WTC11 (cell line): ENCODE measurements around the gene MAGI2. TPM values are rescaled to one million over a fixed set of nuclear protein-coding genes. Genes with fewer than 3 reads are reported as not detected.

Source experiments
- ATAC-seq: fragments of 200-7000 bp; cut with Tn5 transposase; 2 replicates; pipeline ENCODE4 v1.10.0; 2021; ENCODE audit warnings: mild to moderate bottlenecking, moderate library complexity
- CTCF ChIA-PET: fragments of 300-600 bp; sonication (Branson Sonifier 250); formaldehyde crosslinking; loops from one replicate; lab custom pipeline; 2021; ENCODE audit warnings: antibody characterized with exemption; lab: Charles Lee
- POLR2A ChIA-PET: fragments of 350-600 bp; sonication (Branson Sonifier 250); formaldehyde crosslinking; loops from one replicate; lab custom pipeline; 2021; ENCODE audit warnings: antibody characterized with exemption; lab: Charles Lee
- DNase-seq: peaks from one replicate; pipeline ENCODE4 v3.0.0; 2021; ENCODE audit warnings: low spot score
- H3K27ac Mint-ChIP-seq: 2 replicates; pipeline ENCODE4 v1.8.0; 2021; ENCODE audit warnings: mixed read lengths
- H3K27me3 Mint-ChIP-seq: 2 replicates; pipeline ENCODE4 v1.8.0; 2021; ENCODE audit warnings: low read depth, mild to moderate bottlenecking, moderate library complexity, mixed read lengths
- H3K36me3 Mint-ChIP-seq: 2 replicates; pipeline ENCODE4 v1.8.0; 2021; ENCODE audit warnings: mixed read lengths
- H3K4me1 Mint-ChIP-seq: 2 replicates; pipeline ENCODE4 v1.8.0; 2022; ENCODE audit warnings: mixed read lengths
- H3K4me3 Mint-ChIP-seq: 2 replicates; pipeline ENCODE4 v1.8.0; 2021; ENCODE audit warnings: mild to moderate bottlenecking, moderate library complexity, mixed read lengths
- H3K9me3 Mint-ChIP-seq: 2 replicates; pipeline ENCODE4 v1.8.0; 2021; ENCODE audit warnings: mixed read lengths
- ATF6 ChIP-seq: sonication (generic); formaldehyde crosslinking; IDR thresholded peaks from 2 replicates; pipeline ENCODE4 v1.8.1; 2023; ENCODE audit warnings: mild to moderate bottlenecking, missing genetic modification reagents
- CBFB ChIP-seq: sonication (generic); formaldehyde crosslinking; IDR thresholded peaks from 2 replicates; pipeline ENCODE4 v1.8.1; 2022; ENCODE audit warnings: mild to moderate bottlenecking, low read depth, missing genetic modification reagents
- E2F5 ChIP-seq: sonication (generic); formaldehyde crosslinking; IDR thresholded peaks from 2 replicates; pipeline ENCODE4 v1.8.1; 2022; ENCODE audit warnings: mild to moderate bottlenecking, moderate library complexity, missing genetic modification reagents
- FOXJ3 ChIP-seq: sonication (generic); formaldehyde crosslinking; IDR thresholded peaks from 2 replicates; pipeline ENCODE4 v1.9.0; 2021; ENCODE audit warnings: missing genetic modification reagents, mild to moderate bottlenecking, borderline replicate concordance
- GABPB1 ChIP-seq: sonication (generic); formaldehyde crosslinking; IDR thresholded peaks from 2 replicates; pipeline ENCODE4 v1.8.1; 2023; ENCODE audit warnings: mild to moderate bottlenecking, missing genetic modification reagents
- IRF1 ChIP-seq: sonication (generic); formaldehyde crosslinking; IDR thresholded peaks from 2 replicates; pipeline ENCODE4 v1.8.0; 2023; ENCODE audit warnings: missing genetic modification reagents
- JAZF1 ChIP-seq: fragments of 250-450 bp; sonication (Bioruptor Pico); IDR thresholded peaks from 2 replicates; pipeline ENCODE4 v1.9.0; 2021; ENCODE audit warnings: moderate library complexity, mild to moderate bottlenecking, inconsistent platforms
- MXD4 ChIP-seq: fragments of 250-450 bp; sonication (Bioruptor Pico); IDR thresholded peaks from 2 replicates; pipeline ENCODE4 v1.8.0; 2021; ENCODE audit warnings: mild to moderate bottlenecking, moderate library complexity, borderline replicate concordance
- MYBL2 ChIP-seq: sonication (generic); formaldehyde crosslinking; IDR thresholded peaks from 2 replicates; pipeline ENCODE4 v1.8.1; 2023; ENCODE audit warnings: mild to moderate bottlenecking, moderate library complexity, missing genetic modification reagents
- PRRX2 ChIP-seq: fragments of 250-450 bp; sonication (Bioruptor Pico); IDR thresholded peaks from 2 replicates; pipeline ENCODE4 v1.8.0; 2021; ENCODE audit warnings: mild to moderate bottlenecking
- SP1 ChIP-seq: sonication (generic); formaldehyde crosslinking; conservative IDR thresholded peaks from 2 replicates; pipeline ENCODE4 v1.8.1; 2022; ENCODE audit warnings: missing genetic modification reagents
- TEAD4 ChIP-seq: sonication (generic); formaldehyde crosslinking; IDR thresholded peaks from 2 replicates; pipeline ENCODE4 v1.8.0; 2022; ENCODE audit warnings: mild to moderate bottlenecking, missing genetic modification reagents
- TP53 ChIP-seq: sonication (generic); formaldehyde crosslinking; IDR thresholded peaks from 2 replicates; pipeline ENCODE4 v1.8.1; 2023; ENCODE audit warnings: mild to moderate bottlenecking, missing genetic modification reagents
- ZNF121 ChIP-seq: sonication (generic); formaldehyde crosslinking; IDR thresholded peaks from 2 replicates; pipeline ENCODE4 v1.8.0; 2023; ENCODE audit warnings: missing genetic modification reagents
- ZNF396 ChIP-seq: fragments of 250-450 bp; sonication (Bioruptor Pico); IDR thresholded peaks from 2 replicates; pipeline ENCODE4 v1.8.0; 2021; ENCODE audit warnings: mild to moderate bottlenecking, moderate library complexity, borderline replicate concordance
- total RNA-seq: library from RNA; stranded (reverse); gene quantifications from 3 replicates; pipeline ENCODE4 v1.2.3, GENCODE V29; 2021
- TF ChIP-seq, protein P1 (sequence below): sonication (generic); formaldehyde crosslinking; IDR thresholded peaks from 2 replicates; pipeline ENCODE4 v1.8.0; 2022; ENCODE audit warnings: mild to moderate bottlenecking, missing genetic modification reagents
- TF ChIP-seq, protein P2 (sequence below): fragments of 250-450 bp; sonication (Bioruptor Pico); IDR thresholded peaks from 2 replicates; pipeline ENCODE4 v1.9.0; 2021; ENCODE audit warnings: mild to moderate bottlenecking
- TF ChIP-seq, protein P3 (sequence below): fragments of 200-600 bp; IDR thresholded peaks from 2 replicates; pipeline ENCODE4 v1.8.0; 2022; ENCODE audit warnings: antibody characterized with exemption

Gene MAGI2
- total RNA-seq, 1 experiment from 2014 or later = 26.6 TPM

DNA sequence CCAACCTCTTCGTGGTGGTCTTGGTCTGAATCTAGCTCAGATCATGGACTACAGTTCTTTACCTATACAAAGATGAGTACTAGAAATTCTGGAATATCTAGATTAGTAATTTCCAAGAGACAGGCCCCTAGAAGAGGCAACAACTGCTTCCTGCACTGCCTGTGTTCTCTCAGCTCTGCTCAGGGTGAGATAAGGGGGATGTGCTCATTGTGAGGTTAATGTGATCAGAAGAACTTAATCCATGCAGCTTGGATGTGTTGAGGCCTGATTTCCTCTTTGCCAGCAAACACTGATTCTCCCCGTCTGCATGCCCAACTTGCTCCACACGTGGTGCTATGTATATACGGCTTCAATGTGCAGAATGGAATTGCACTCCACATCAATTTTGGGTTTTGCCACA is 1386.9 kb downstream of the MAGI2 start:
- ChIA-PET CTCF (interaction anchor here (1.5 kb wide), 1 partner anchor 27 kb away, joined by 4 read pairs; no protein-coding TSS in a partner anchor), POLR2A (no interaction called here)
- Mint-ChIP-seq H3K27ac (no peak overlapping the region), H3K36me3 (no peaks in the 10 kb centered on the region), H3K27me3 (peaks cover 2% of the 10 kb centered on the region), H3K4me3 (no peak overlapping the region), H3K4me1 (peaks cover 3% of the 10 kb centered on the region; the same call in 1 of the 2 replicates), H3K9me3 (no peaks in the 10 kb centered on the region)
- ATAC-seq = no peak
- TF ChIP-seq TEAD4 (no peak), MYBL2 (CRISPR knock-in tag) (no peak), ZNF121 (CRISPR knock-in tag) (no peak), PRRX2 (CRISPR knock-in tag) (no peak), ATF6 (CRISPR knock-in tag) (no peak), TP53 (CRISPR knock-in tag) (no peak), JAZF1 (no peak), SP1 (CRISPR knock-in tag) (no peak), MXD4 (no peak), CBFB (CRISPR knock-in tag) (no peak), FOXJ3 (CRISPR knock-in tag) (no peak), ZNF396 (CRISPR knock-in tag) (no peak)
- TF ChIP-seq, protein P1, sequence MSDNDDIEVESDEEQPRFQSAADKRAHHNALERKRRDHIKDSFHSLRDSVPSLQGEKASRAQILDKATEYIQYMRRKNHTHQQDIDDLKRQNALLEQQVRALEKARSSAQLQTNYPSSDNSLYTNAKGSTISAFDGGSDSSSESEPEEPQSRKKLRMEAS (CRISPR knock-in tag) = no peak
- TF ChIP-seq, protein P2, sequence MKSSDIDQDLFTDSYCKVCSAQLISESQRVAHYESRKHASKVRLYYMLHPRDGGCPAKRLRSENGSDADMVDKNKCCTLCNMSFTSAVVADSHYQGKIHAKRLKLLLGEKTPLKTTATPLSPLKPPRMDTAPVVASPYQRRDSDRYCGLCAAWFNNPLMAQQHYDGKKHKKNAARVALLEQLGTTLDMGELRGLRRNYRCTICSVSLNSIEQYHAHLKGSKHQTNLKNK (CRISPR knock-in tag) = no peak
- DNase-seq = no peak

DNA sequence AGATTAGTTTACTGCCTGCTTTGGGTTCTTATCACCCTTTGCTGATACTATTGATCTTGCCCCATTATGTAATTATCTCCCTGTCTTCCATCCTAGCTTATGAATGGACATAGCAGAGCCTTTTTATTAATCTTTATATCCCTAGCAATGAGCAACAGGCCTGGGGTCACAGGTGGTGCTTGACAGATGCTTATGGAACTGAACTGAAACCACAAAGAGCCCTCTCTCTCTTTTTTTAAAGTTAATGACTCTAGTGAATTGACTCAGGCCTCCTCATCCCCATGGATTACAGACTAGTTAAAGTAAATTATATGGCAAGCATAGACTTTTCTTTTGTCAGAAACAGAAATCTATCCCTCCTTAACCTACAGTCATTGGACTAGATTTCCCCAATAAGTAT is 1389.7 kb downstream of the MAGI2 start:
- H3K4me3 Mint-ChIP-seq = no peak overlapping the region
- H3K27me3 Mint-ChIP-seq = no peaks in the 10 kb centered on the region; the same call in 1 of the 2 replicates
- H3K4me1 Mint-ChIP-seq = peaks cover 3% of the 10 kb centered on the region; the same call in 1 of the 2 replicates
- ChIA-PET CTCF (interaction anchor here (3.1 kb wide), 1 partner anchor 24 kb away, joined by 12 read pairs; no protein-coding TSS in a partner anchor), POLR2A (no interaction called here)
- no peaks in the 10 kb centered on the region for H3K9me3 Mint-ChIP-seq
- ATAC-seq (no peak), DNase-seq (no peak)
- H3K36me3 Mint-ChIP-seq = no peaks in the 10 kb centered on the region
- H3K27ac Mint-ChIP-seq = no peak overlapping the region
- no peak for TF ChIP-seq E2F5
- TF ChIP-seq, protein P3, sequence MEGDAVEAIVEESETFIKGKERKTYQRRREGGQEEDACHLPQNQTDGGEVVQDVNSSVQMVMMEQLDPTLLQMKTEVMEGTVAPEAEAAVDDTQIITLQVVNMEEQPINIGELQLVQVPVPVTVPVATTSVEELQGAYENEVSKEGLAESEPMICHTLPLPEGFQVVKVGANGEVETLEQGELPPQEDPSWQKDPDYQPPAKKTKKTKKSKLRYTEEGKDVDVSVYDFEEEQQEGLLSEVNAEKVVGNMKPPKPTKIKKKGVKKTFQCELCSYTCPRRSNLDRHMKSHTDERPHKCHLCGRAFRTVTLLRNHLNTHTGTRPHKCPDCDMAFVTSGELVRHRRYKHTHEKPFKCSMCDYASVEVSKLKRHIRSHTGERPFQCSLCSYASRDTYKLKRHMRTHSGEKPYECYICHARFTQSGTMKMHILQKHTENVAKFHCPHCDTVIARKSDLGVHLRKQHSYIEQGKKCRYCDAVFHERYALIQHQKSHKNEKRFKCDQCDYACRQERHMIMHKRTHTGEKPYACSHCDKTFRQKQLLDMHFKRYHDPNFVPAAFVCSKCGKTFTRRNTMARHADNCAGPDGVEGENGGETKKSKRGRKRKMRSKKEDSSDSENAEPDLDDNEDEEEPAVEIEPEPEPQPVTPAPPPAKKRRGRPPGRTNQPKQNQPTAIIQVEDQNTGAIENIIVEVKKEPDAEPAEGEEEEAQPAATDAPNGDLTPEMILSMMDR = no peak
- no peak for TF ChIP-seq GABPB1
- TF ChIP-seq, protein P1 (CRISPR knock-in tag) = no peak
- no peak for TF ChIP-seq IRF1
